ENCODE results near the gene CARD9. TPM values are rescaled to one million over a fixed set of nuclear protein-coding genes. Genes with fewer than 3 reads are reported as not detected.

The CARD9 gene
- total and polyA plus RNA-seq, 2 of the 8 experiments (the other 6 are each of a cell fraction or from before 2014, with no cell fraction given) = 0.15 to 1.1 TPM

DNA sequence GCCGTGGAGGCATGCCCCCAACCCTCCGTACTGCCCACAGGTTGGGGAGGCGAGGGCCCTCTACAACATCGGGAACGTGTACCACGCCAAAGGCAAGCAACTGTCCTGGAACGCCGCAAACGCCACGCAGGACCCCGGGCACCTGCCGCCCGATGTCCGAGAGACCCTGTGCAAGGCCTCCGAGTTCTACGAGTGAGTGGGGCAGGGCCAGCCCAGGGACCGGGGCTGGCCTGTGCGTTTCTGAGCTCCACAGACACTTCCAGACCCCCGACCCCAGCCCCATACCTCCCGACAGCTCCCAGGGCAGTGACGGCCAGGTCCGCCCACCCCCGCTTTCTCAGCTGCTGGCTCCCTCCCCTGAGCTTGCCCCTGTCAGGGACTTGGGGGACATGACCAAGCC is 36.6 kb downstream of the CARD9 start (continued):
- TF ChIP-seq, protein P1, sequence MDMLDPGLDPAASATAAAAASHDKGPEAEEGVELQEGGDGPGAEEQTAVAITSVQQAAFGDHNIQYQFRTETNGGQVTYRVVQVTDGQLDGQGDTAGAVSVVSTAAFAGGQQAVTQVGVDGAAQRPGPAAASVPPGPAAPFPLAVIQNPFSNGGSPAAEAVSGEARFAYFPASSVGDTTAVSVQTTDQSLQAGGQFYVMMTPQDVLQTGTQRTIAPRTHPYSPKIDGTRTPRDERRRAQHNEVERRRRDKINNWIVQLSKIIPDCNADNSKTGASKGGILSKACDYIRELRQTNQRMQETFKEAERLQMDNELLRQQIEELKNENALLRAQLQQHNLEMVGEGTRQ (IDR thresholded peaks at IDR 0.05; ENCODE audit: low read length) = no peak
- no peak for TF ChIP-seq KDM5A (IDR thresholded peaks at IDR 0.05; ENCODE audit: low read length)
- TF ChIP-seq MAFK (IDR thresholded peaks at IDR 0.05; ENCODE audit: low read depth, low read length) = no peak
- no peak for TF ChIP-seq NANOG (IDR thresholded peaks at IDR 0.05; ENCODE audit: insufficient read depth, low read depth, low read length, poor library complexity, severe bottlenecking)
- no peak for TF ChIP-seq ASH2L (IDR thresholded peaks at IDR 0.05; ENCODE audit: low read length)
- no peak for TF ChIP-seq GTF2F1 (IDR thresholded peaks at IDR 0.05; ENCODE audit: borderline replicate concordance, low read depth, low read length)
